Measurements from ENCODE around the gene PADI1.

DNA sequence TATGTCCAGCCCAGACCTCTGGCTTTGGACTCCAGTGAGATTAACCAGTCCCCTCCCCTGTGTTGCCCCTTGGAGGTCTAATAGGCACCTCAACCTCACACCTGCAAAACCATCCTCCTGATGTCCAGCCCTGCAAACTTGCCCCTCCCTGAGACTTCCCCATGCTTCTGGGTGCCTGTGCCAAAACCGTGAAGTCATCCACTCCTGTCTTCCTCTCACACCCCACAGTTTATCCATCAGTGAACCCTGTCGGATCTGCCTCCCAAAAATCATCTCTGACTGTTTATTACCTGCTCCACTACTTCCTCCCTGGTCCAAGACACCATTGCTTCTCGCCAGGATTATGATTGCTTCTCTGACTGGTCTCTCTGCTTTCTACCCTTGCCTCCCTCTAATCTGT lies 31.7 kb upstream of the PADI1 start:
- no peak for TF ChIP-seq CTCF (IDR thresholded peaks at IDR 0.05; ENCODE audit: poor library complexity)
- no peak for TF ChIP-seq EZH2 (IDR thresholded peaks at IDR 0.05; ENCODE audit: borderline replicate concordance)
